ENCODE measurements around the gene PPP1R13L.
"Not testable (repeated sequence)": the region's sequence is repeated elsewhere in the genome, so short reads cannot be mapped to it uniquely, and the experiment has no call there.

The PPP1R13L gene

DNA sequence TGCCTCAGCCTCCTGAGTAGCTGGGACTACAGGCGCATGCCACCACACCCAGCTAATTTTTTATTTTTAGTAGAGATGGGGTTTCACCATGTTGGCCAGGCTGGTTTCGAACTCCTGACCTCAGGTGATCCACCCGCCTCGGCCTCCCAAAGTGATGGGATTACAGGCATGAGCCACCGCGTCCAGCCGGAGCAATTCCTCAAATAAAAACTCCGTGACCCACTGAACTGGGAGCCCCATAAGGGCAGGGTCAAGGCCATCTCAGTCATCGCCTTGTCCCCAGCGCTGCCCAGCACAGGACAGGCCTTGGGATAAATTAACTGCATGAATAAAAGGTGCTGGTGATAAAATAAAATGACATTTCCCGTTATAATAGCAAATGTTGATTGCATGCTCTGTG lies 25.0 kb upstream of the PPP1R13L start:
- DNase-seq: not testable (repeated sequence)

DNA sequence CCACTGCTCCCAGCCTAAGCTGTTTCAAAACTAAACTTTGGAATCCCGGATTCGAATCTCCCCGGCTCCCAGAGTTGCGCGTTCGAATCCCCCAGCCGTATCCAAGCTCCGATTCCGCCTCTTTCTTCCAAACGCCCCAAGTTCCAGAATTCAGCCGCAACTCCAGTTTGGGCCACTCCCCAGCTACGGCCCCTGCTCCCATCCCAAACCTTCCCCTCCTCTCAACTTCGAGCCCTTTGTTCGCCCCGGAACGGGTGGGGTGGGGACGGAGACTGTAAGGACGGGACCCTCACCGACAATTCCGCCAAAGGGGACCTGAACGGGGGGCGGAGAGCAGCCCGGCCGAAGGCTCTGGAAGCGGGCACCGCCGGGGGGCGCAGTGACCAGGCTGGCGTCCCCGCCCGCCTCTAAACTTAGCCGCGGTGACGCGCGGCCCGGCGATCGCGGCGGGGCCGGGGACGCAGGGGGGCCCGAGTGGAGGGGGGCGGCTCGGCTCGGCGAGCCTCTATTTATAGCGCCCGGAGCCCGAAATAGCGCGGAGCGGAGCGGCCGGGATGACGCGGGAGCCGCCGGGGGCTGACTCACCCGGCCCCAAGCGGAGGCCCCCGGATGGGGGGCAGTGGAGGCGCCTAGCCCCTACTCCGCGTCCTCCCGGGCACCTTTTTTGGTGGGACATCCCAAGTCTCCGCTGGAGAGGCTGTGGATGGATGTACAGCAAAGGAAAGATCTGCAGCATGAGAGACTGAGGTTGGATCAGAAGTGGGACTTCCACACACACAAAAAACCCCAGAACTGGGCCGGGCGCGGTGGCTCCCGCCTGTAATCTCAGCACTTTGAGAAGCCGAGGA lies 23.7 kb upstream of the PPP1R13L start:
- peak; percentile 53 for DNase-seq

DNA sequence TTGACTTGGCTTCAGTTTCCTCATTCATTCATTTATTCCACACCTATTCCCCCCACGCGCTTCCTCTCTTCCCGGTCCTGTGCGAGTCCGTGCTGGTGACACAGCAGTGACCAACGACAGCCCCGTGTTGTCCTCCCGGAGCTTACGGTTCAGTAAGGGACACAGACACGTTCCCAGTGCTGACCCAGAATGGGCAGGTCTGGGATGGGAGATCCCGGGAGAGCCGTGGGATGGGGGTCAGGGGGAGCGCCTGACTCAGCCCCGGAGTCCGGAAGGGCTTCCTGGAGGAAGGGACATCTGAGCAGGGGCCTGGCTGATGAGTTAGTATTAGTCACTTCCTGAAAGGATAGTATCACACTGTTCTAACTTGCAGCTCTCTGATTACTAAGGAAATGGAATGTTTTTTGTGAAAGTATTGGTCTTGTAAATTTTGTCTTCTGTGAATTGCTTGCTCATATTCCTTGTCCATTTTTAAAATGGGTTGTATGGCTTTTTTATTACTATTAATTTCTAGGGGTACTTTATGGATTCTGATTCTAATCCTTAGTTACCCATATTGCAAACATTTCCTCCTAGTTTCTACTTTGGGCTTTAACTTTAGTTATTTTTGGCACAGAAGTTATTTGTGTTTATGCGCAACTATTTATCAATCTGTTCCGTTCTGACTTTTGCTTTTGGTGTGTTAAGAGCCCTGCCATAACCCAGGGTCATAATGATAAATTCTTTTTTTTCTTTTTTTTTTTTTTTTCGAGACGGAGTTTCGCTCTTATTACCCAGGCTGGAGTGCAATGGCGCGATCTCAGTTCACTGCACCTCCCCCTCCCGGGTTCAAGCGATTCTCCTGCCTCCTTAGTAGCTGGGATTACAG lies 19.6 kb upstream of the PPP1R13L start:
- peak; percentile 36 for DNase-seq

DNA sequence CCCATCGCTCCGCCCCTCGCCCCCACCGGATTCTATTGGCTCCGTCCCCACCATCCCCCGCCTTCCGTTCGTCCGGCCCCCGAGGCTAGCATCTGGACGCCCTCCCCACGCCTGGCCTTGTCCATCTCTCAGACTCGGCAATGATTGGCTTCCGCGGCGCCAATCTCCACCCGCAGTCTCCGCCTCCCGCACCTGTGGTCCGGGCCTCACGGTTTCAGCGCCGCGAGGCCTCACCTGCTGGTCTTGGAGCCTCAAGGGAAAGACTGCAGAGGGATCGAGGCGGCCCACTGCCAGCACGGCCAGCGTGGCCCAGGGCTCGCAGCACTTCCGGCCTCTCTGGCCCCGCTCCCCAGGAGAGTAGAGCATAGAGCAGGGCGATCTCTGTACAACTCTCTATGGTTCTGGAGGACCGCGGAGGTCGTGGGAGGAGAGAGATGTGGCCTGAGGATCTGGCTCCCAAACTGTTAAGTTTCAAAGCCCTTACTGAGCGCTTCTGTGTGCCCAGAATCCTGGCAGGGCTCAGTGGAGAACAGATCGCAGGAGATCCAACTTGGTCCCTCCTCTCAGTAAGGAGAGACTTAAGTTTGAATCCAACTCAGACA lies 18.8 kb upstream of the PPP1R13L start, which contains the start of gene ERCC1:
TSS of gene ERCC1 (minus strand) at position 329 of the 602 bp plus-strand sequence. CDS start 543 bp downstream, outside the sequence.
- DNase-seq: peak; percentile 76

DNA sequence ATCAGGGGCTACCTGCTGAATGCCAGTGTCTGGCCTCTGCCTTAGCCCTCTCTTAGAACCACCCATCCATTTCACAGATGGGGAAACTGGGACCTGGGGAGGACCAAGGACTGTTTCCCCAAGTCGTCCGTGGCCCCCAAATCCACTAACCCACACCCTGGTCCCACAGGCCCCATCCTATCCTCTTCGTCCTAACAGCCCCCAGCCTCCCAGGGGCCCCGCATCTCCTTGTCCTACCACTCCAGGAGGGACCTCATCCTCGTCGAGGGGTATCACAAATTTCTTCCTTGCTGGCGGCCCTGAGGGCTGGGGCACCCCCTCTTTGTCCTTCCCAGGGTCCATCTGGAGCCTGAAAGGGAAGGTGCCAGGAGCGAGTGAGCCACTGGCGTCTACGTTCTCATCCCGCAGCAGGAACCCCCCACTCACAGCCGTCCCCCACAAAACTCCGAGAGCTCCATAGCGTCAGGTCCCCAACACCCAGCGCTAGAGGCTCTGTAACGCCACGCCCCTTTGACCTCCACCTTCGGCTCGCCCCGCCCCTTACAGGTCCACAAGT lies 18.2 kb upstream of the PPP1R13L start:
- no peak for DNase-seq

DNA sequence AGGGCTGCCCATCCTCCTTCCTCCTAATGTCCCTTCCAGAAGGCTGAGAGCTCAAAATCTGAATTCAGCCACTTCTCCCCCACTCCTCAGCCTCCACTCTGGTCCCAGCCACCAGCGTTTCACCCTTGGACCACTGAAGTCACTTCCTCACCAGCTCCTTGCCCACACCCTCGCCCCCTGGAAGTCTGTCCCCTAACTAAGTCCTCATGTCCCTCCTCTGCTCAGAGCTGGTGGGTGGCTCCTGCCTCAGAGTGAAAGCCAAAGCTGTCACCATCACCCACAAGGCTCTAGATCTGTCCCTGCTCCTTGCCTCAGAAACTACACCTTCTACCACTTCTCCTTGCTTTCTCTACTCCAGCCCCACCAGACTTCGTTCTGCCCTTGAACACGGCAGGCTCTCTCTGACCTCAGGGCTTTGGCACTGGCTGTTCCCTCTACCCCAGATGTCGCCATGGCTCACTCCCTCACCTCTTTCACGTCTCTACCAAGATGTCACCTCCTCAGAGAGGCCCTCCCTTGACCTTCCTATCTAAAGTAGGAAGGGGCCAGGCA lies 17.2 kb upstream of the PPP1R13L start:
- no peak for DNase-seq

DNA sequence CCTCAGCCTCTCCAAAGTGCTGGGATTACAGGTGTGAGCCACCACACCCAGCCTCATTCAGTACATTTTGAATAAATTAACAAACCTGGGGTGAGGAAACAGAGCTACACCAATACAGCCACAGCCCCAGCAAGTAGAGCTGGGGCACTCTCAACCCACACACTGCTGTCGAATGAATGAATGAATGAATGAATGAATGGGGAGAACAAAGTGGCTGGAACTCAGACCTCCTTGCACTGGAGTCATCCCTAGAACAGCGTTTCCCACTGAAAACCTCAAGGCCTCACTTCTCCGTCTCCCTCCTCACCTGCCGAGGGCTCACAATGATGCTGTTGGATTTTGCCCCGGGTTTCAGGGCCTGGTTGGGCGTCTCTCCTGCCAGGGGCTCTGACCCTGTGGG lies 16.0 kb upstream of the PPP1R13L start:
- no peak for DNase-seq

DNA sequence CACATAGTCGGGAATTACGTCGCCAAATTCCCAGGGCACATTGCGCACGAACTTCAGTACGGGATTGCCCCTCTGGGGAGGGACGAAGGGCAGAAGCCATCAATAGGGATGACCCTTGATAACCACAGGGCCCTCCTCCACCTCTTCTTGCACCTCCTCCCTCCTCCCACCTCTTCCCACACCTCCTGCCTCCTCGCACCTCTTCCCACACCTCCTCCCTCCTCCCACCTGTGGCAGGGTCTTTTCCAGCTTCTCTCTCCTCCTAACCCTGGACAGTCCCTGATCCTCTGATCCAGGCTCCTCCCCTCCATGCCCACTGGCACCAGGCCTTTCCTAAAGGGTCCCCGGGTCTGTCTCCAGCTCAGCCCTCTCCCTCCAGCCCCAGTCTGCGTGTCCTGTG lies 15.5 kb upstream of the PPP1R13L start:
- no peak for DNase-seq

DNA sequence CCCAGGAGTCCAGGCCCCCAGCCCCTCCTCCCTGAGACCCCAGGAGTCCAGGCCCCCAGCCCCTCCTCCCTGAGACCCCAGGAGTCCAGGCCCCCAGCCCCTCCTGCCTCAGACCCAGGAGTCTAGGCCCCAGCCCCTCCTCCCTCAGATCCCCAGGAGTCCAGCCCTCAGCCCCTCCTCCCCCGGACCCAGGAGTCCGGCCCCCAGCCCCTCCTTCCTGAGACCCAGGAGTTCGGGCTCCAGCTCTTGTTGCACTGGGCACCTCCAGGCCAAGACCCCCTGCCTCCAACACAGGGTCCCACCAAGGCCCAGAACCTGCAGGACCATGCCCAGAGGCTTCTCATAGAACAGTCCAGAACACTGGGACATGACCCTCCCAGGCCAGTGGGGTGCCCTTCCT lies 15.0 kb upstream of the PPP1R13L start:
- DNase-seq: no peak

DNA sequence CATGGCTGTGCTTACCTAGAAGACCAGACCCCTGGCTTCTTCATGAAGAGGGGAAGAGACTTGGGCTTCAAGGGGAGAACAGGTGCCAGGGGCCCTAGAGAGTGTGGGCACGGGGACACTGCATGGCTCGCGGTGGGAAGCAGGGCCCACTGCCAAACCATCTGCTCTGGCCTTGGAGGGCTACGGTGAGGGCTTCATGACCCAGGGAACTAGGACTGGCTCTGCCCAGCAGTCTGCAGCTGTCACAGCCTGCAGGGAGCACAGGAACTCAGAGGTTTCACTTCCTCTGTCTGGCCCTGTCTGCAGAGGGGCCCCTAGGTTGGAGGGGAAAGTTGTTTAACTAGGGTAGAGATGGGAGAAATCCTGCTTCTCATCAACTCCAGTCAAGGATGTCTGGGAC lies 14.5 kb upstream of the PPP1R13L start:
- no peak for DNase-seq

DNA sequence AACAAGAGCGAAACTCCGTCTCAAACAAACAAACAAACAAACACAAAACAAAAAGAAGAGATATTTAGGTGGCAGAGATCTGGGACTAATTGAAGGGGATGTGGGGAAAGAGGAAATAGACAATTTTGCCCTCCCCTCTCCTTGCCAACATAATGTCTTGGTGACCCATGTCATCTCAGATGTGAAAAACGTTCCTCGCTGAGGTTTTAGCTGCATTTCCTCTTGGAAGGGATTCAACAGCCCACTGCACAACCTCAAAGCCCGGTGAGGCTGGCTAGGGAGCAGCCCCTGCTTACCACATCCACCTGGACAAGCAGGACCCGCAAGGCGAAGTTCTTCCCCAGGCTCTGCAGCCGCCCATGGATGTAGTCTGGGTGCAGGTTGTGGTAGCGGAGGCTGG lies 13.9 kb upstream of the PPP1R13L start:
- no peak for DNase-seq

DNA sequence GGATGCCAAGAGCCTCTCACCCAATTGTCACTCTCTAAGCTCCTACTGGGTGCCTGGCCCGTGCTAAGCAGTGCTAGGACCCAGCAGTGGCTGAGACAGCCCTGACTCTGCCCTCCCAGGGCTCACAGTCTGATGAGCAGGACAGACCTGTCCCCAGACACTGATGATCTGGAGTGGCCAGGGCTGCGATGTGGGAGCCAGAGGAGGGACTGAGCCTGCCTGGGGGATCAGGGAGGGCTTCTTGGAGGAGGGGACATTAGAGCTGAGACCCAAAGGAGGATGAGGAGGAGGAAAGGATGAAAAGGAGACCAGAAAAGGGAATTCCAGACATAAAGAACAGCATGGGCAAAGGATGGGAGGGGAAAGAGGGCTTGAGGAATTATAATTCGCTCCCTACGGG lies 12.3 kb upstream of the PPP1R13L start:
- DNase-seq: no peak

DNA sequence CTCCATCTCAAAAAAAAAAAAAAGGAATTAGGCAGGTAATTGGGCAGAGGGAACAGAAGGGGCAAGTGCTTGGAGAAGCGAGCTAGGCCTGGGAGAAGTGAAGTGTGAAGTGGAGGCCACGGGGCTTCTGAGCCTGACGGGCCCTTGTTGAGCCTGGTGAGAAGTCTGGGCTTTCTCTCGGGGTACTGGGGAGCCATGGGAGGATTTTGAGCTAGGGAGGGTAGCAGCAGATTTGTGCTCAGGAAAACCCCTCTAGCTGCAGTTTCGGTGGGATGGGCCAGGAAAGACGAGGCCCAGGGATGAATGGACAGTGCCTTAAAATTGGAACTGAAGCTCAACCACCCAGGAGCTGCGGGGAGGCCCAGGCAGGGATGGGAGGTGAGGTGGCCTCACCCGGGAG lies 9.6 kb upstream of the PPP1R13L start:
- no peak for DNase-seq

DNA sequence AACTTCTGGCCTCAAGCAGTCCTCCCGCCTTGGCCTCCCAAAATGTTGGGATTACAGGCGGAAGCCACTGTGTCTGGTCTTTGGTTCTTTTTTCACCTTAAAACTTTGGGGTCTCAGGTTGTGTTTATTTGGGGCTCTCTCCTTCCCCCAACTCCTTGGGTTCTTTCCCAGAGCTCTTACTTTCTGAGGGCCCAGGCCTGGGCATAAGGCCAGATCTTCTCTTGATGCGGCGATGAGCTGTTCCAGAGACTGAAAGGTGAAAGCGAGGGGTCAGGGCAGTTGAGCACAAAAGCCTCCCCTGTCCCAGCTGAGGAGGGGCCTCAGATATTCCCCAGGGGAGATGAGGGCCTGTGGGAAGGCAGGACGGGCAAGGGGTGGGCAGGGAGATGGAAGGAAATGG lies 8.6 kb upstream of the PPP1R13L start:
- no peak for DNase-seq

DNA sequence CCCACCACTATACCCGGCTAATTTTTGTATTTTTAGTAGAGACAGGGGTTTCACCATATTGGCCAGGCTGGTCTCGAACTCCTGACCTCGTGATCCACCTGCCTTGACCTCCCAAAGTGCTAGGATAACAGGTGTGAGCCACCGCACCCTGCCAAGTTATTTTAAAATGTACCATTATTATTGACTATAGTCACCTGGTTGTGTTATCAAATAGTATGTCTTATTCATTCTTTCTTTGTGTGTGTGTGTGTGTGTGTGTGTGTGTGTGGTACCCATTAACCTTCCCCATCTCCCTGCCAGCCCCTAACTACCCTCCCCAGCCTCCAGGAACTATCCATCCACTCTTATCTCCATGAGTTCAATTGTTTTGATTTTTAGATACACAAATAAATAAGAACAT lies 5.5 kb upstream of the PPP1R13L start:
- DNase-seq: not testable (repeated sequence)

DNA sequence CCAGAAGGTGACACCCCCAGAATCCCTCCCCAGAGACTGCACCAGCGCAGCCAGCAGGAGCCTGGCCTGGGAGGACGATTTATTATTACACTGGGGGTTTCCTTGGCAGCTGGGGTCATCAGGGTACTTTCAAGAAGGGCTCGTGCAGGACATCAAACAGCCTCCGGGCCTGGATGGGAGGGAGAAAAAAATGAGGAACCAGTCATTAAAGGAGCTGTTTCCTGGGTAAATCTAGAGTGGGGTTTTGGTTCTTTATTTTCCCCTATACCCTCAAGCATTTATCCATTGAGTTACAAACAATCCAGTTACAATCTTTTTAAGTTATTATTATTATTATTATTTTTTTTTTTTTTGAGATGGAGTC lies 4.7 kb upstream of the PPP1R13L start:
- DNase-seq: no peak

DNA sequence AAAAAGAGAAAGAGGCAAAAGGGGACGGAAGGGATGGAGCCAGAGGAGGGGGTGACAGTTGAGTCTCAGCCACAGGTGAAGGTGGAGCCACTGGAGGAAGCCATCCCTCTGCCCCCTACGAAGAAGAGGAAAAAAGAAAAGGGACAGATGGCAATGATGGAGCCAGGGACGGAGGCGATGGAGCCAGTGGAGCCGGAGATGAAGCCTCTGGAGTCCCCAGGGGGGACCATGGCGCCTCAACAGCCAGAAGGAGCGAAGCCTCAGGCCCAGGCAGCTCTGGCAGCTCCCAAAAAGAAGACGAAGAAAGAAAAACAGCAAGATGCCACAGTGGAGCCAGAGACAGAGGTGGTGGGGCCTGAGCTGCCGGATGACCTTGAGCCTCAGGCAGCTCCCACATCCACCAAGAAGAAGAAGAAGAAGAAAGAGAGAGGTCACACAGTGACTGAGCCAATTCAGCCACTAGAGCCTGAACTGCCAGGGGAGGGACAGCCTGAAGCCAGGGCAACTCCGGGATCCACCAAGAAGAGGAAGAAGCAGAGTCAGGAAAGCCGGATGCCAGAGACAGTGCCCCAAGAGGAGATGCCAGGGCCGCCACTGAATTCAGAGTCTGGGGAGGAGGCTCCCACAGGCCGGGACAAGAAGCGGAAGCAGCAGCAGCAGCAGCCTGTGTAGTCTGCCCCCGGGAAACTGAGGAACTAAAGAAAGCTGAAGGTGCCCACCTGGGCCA lies 4.1 kb upstream of the PPP1R13L start:
- no peak for DNase-seq

DNA sequence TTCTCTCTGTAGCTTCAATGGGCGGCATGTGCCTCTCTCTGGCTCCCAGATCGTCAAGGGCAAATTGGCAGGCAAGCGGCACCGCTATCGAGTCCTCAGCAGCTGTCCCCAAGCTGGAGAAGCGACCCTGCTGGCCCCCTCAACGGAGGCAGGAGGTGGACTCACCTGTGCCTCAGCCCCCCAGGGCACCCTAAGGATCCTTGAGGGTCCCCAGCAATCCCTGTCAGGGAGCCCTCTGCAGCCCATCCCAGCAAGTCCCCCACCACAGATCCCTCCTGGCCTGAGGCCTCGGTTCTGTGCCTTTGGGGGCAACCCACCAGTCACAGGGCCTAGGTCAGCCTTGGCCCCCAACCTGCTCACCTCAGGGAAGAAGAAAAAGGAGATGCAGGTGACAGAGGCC lies 3.3 kb upstream of the PPP1R13L start:
- DNase-seq: no peak

DNA sequence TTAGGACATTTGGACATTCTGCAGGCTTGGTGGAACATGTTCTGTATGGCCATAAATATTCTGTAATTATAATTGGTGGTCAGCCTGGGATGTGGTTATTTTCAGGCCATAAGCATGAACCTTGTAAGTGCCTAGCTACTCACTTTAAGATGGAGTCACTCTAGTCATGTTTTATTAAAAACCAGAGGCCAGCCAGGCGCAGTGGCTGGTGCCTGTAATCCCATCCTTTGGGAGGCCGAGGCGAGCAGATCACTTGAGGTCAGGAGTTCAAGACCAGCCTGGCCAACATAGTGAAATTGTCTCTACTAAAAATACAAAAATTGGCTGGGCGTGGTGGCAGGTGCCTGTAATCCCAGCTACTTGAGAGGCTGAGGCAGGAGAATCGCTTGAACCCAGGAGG lies 2.7 kb upstream of the PPP1R13L start:
- not testable (repeated sequence) for DNase-seq

DNA sequence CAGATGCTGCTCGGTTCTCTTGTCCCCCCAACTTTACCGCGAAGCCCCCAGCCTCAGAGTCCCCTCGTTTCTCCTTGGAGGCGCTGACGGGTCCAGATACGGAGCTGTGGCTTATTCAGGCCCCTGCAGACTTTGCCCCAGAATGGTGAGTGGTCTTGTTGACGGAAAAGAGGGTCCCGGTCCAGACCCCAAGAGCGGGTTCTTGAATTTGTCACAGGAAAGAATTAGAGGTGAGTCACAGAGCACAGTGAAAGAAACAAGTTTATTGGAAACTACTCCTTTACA lies 2.2 kb upstream of the PPP1R13L start:
- DNase-seq: no peak

DNA sequence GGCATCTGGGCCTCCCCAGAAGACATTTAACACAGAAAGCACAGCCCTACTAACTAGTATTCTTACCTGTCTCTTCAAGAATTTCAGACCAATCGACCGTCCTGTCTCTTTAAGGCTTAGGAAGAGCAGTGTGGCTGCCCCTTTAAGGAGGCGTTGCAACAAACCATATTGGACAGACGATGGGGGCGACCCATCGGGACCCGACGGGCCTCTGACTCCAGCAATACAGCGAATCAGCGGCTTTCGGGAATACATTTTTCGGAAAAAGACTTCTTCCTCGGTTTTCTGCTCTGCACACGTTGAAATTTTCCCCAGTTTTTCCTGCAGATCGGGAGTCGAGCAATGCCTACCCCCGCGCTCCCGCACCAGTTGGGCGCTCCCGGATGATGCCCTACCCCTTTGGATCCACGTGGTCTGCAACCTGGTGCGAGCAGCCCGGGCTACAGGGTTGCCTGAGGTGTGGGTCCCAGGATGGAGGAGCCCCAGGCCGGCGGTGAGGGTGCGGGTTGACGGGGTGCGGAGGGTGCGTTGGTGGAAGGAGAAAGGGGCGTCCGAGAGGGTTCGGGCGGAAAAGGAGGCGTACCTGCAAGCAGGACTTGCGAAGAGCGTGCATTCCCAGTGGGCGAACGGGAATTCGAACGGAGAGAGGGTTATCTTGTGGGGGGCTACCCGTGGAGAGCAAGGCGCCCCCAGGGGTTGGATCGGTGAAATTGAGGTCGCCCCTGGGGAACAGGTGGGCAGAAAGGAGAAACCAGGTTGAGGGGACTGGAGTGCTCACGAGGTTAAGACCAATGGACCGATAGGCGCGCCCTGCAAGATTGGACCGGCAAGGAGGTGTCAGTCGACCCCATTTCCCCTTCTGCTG lies 1.6 kb upstream of the PPP1R13L start, which contains the start of gene POLR1G:
TSS of gene POLR1G (plus strand) at position 419 of the 865 bp plus-strand sequence. CDS start at position 472, 53 bp downstream.
- peak; percentile 80 for DNase-seq
